ENCODE results near the gene CELF4. TPM values are rescaled to one million over a fixed set of nuclear protein-coding genes. Genes with fewer than 3 reads are reported as not detected.

CELF4 gene
- total and polyA plus RNA-seq, 2 experiments from 2014 or later, result 0.24 TPM; not detected in 1

DNA sequence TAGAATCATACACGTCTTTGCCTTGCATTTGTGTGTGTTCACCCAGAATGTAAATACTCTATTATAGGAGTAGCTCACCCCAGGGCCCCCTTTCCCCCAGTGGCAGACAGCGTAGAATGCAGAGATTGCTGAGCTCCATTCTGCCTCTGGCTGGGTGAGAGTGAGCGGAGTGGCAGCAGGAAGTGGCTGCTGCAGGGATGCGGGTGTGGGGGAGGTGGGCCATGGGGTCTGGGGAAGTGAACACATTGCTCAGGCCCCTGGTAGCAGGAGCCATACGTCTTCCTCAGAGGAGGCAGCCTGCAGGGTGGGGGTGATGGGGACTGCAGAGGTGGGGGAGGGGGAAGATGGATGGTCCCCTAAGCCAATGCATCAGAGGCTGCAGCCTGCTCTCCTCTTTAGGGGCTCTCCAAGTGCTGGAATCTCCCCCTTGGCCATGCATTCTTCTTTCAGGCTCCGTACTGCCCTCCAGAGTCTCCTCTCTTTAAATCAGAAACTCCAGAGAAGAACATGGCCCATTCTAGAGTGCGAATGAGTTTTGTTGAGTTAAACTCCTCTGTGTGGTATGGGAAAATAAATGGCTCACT, 72.2 kb downstream of the CELF4 start:
- Histone ChIP-seq H3K4me1 (ENCODE audit: insufficient read depth) (no peaks in the 10 kb centered on the region), H3K4me3 (no peak overlapping the region), H3K9me3 (ENCODE audit: low read depth) (no peaks in the 10 kb centered on the region), H3K27ac (no peak overlapping the region), H3K9me2 (ENCODE audit: insufficient read depth) (no peaks in the 10 kb centered on the region), H3F3A (ENCODE audit: insufficient read depth) (no peaks in the 10 kb centered on the region), H3K9ac (no peak overlapping the region), H4K20me1 (ENCODE audit: insufficient read depth) (no peaks in the 10 kb centered on the region), H3K36me3 (ENCODE audit: low read depth) (no peaks in the 10 kb centered on the region), H2AFZ (no peak overlapping the region), H3K79me2 (ENCODE audit: insufficient read depth) (no peaks in the 10 kb centered on the region), H3K27me3 (replicated peaks; ENCODE audit: insufficient read depth) (peaks cover 24% of the 10 kb centered on the region; the same call in 1 of the 2 replicates), H3K4me2 (ENCODE audit: unreplicated experiment) (no peak overlapping the region)
- in situ Hi-C loops (cut with MboI), result no loop called here
- WGBS, 2 experiments (ENCODE audit: low coverage in 1 of 2, low lambda C conversion rate in 2 of 2, missing lambda C conversion rate in 2 of 2), result 41 to 43% methylated on average over 6 to 7 of the region's 7 CpGs
- DNase-seq, result no peak
- no peak for TF ChIP-seq EZH2phosphoT487 (IDR thresholded peaks at IDR 0.05; ENCODE audit: insufficient read depth, low read depth)
- TF ChIP-seq EZH2 (IDR thresholded peaks at IDR 0.05; ENCODE audit: insufficient read depth, poor library complexity, severe bottlenecking), result no peak

- H3K4me1 ChIP-seq (ENCODE audit: insufficient read depth), result no peaks in the 10 kb centered on the region
- H3K4me3 ChIP-seq, result no peak overlapping the region
- no peaks in the 10 kb centered on the region for H3K79me2 ChIP-seq (ENCODE audit: insufficient read depth)
- no peak overlapping the region for H3K4me2 ChIP-seq (ENCODE audit: unreplicated experiment)
- no peak overlapping the region for H3K27ac ChIP-seq
- no peaks in the 10 kb centered on the region for H3K9me2 ChIP-seq (ENCODE audit: insufficient read depth)
- no peak overlapping the region for H3K9ac ChIP-seq
- DNase-seq, result no peak
- no peak overlapping the region for H2AFZ ChIP-seq
- in situ Hi-C loops (cut with MboI), result no loop called here
- H3F3A ChIP-seq (ENCODE audit: insufficient read depth), result no peaks in the 10 kb centered on the region
- H3K36me3 ChIP-seq (ENCODE audit: low read depth), result no peaks in the 10 kb centered on the region
- no peak for TF ChIP-seq EZH2 (IDR thresholded peaks at IDR 0.05; ENCODE audit: insufficient read depth, poor library complexity, severe bottlenecking)
- no peak for TF ChIP-seq EZH2phosphoT487 (IDR thresholded peaks at IDR 0.05; ENCODE audit: insufficient read depth, low read depth)
- H3K9me3 ChIP-seq (ENCODE audit: low read depth), result no peaks in the 10 kb centered on the region
- H4K20me1 ChIP-seq (ENCODE audit: insufficient read depth), result no peaks in the 10 kb centered on the region
- H3K27me3 ChIP-seq (replicated peaks; ENCODE audit: insufficient read depth), result peaks cover 28% of the 10 kb centered on the region; the same call in 1 of the 2 replicates
- WGBS, 2 experiments (ENCODE audit: low coverage in 1 of 2, low lambda C conversion rate in 2 of 2, missing lambda C conversion rate in 2 of 2), result 33 to 43% methylated on average over 1 of the region's 1 CpG
These were observed 72.6 kb downstream of the CELF4 start for GRCh38 chr18:37492952-37493351.

- Histone ChIP-seq H3K9me2 (ENCODE audit: insufficient read depth) (no peaks in the 10 kb centered on the region), H2AFZ (no peak overlapping the region), H4K20me1 (ENCODE audit: insufficient read depth) (no peaks in the 10 kb centered on the region), H3K36me3 (ENCODE audit: low read depth) (no peaks in the 10 kb centered on the region), H3K4me2 (ENCODE audit: unreplicated experiment) (no peak overlapping the region), H3K9ac (no peak overlapping the region), H3K27ac (no peak overlapping the region), H3K4me3 (no peak overlapping the region), H3F3A (ENCODE audit: insufficient read depth) (no peaks in the 10 kb centered on the region), H3K27me3 (replicated peaks; ENCODE audit: insufficient read depth) (peaks cover 38% of the 10 kb centered on the region; the same call in 1 of the 2 replicates), H3K79me2 (ENCODE audit: insufficient read depth) (no peaks in the 10 kb centered on the region), H3K9me3 (ENCODE audit: low read depth) (no peaks in the 10 kb centered on the region), H3K4me1 (ENCODE audit: insufficient read depth) (no peaks in the 10 kb centered on the region)
- no peak for DNase-seq
- in situ Hi-C loops (cut with MboI), result no loop called here
- no peak for TF ChIP-seq EZH2 (IDR thresholded peaks at IDR 0.05; ENCODE audit: insufficient read depth, poor library complexity, severe bottlenecking)
- TF ChIP-seq EZH2phosphoT487 (IDR thresholded peaks at IDR 0.05; ENCODE audit: insufficient read depth, low read depth), result no peak
- WGBS, 2 experiments (ENCODE audit: low coverage in 1 of 2, low lambda C conversion rate in 2 of 2, missing lambda C conversion rate in 2 of 2), result 54 to 72% methylated on average over 4 to 10 of the region's 10 CpGs
These were observed 74.1 kb downstream of the CELF4 start for GRCh38 chr18:37491526-37491925.

DNA sequence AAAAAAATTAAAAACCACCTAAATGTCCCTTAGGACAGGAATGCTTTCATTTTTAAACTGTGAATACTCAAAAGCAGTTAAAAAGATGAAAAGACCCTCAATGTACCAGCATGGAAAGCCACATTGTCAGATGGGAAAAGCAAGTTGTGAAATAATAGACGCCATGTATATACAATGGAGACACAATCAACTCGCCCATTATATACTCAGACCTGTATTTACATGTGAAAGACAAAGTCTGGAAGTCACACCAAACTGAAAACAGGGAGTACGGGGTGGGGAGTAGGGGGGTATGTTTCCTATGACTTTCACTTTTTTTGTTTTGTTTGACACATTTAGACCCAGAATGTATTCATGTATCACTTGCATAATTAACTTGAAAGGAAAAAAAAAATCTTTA, 75.6 kb downstream of the CELF4 start:
- H3F3A ChIP-seq (ENCODE audit: insufficient read depth), result no peaks in the 10 kb centered on the region
- 12 to 17% methylated on average over 3 of the region's 3 CpGs for WGBS, 2 experiments (ENCODE audit: low coverage in 1 of 2, low lambda C conversion rate in 2 of 2, missing lambda C conversion rate in 2 of 2)
- no peaks in the 10 kb centered on the region for H3K79me2 ChIP-seq (ENCODE audit: insufficient read depth)
- no peaks in the 10 kb centered on the region for H3K36me3 ChIP-seq (ENCODE audit: low read depth)
- no peaks in the 10 kb centered on the region for H3K9me3 ChIP-seq (ENCODE audit: low read depth)
- no peak for DNase-seq
- H2AFZ ChIP-seq, result no peak overlapping the region
- H3K4me2 ChIP-seq (ENCODE audit: unreplicated experiment), result no peak overlapping the region
- no peaks in the 10 kb centered on the region for H3K9me2 ChIP-seq (ENCODE audit: insufficient read depth)
- H3K4me3 ChIP-seq, result no peak overlapping the region
- in situ Hi-C loops (cut with MboI), result no loop called here
- no peak overlapping the region for H3K9ac ChIP-seq
- no peaks in the 10 kb centered on the region for H4K20me1 ChIP-seq (ENCODE audit: insufficient read depth)
- peaks cover 49% of the 10 kb centered on the region for H3K27me3 ChIP-seq (replicated peaks; ENCODE audit: insufficient read depth)
- no peaks in the 10 kb centered on the region for H3K4me1 ChIP-seq (ENCODE audit: insufficient read depth)
- no peak overlapping the region for H3K27ac ChIP-seq
- TF ChIP-seq EZH2phosphoT487 (IDR thresholded peaks at IDR 0.05; ENCODE audit: insufficient read depth, low read depth) (no peak), EZH2 (IDR thresholded peaks at IDR 0.05; ENCODE audit: insufficient read depth, poor library complexity, severe bottlenecking) (no peak)

Data from GM23248 (cell line).